BE2C (cell line): ENCODE measurements around the gene KIAA0319L.

Experiments used
- DNase-seq: peaks from one replicate; pipeline ENCODE4 v3.0.0-alpha.2; 2020
- H3K27me3 ChIP-seq: fragments of 250-450 bp; sonication (Bioruptor Pico); 2 replicates; pipeline ENCODE4 v1.5.1; 2020; ENCODE audit warnings: mild to moderate bottlenecking
- H3K36me3 ChIP-seq: fragments of 250-450 bp; sonication (Bioruptor Pico); 2 replicates; pipeline ENCODE4 v1.5.1; 2020; ENCODE audit warnings: mild to moderate bottlenecking
- H3K4me1 ChIP-seq: fragments of 250-450 bp; sonication (Bioruptor Pico); 2 replicates; pipeline ENCODE4 v1.5.1; 2020
- H3K4me3 ChIP-seq: 2 replicates; pipeline ENCODE4 v1.5.1; 2011; ENCODE audit warnings: low read depth, low read length
- H3K9me3 ChIP-seq: fragments of 250-450 bp; sonication (Bioruptor Pico); 2 replicates; pipeline ENCODE4 v1.5.1; 2020
- TF ChIP-seq, protein P1 (sequence below): IDR thresholded peaks from 2 replicates; pipeline ENCODE4 v1.5.1; 2012; ENCODE audit warnings: mild to moderate bottlenecking, low read depth, low read length

The KIAA0319L gene

GRCh38 chr1:35530168-35530567, 27.0 kb downstream of the KIAA0319L start:
- no peaks in the 10 kb centered on the region for H3K36me3 ChIP-seq

GRCh38 chr1:35524106-35524505, 33.1 kb downstream of the KIAA0319L start:
- DNase-seq, result no peak
- Histone ChIP-seq H3K4me3 (no peak overlapping the region), H3K4me1 (no peaks in the 10 kb centered on the region), H3K36me3 (no peaks in the 10 kb centered on the region), H3K9me3 (no peaks in the 10 kb centered on the region), H3K27me3 (no peaks in the 10 kb centered on the region)
- TF ChIP-seq, protein P1, sequence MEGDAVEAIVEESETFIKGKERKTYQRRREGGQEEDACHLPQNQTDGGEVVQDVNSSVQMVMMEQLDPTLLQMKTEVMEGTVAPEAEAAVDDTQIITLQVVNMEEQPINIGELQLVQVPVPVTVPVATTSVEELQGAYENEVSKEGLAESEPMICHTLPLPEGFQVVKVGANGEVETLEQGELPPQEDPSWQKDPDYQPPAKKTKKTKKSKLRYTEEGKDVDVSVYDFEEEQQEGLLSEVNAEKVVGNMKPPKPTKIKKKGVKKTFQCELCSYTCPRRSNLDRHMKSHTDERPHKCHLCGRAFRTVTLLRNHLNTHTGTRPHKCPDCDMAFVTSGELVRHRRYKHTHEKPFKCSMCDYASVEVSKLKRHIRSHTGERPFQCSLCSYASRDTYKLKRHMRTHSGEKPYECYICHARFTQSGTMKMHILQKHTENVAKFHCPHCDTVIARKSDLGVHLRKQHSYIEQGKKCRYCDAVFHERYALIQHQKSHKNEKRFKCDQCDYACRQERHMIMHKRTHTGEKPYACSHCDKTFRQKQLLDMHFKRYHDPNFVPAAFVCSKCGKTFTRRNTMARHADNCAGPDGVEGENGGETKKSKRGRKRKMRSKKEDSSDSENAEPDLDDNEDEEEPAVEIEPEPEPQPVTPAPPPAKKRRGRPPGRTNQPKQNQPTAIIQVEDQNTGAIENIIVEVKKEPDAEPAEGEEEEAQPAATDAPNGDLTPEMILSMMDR, result no peak

More at GRCh38 chr1:35530168-35530567, 27.0 kb downstream of the KIAA0319L start:
- no peaks in the 10 kb centered on the region for H3K27me3 ChIP-seq
- no peak overlapping the region for H3K4me3 ChIP-seq
- TF ChIP-seq, protein P1, result no peak
- no peaks in the 10 kb centered on the region for H3K9me3 ChIP-seq
- H3K4me1 ChIP-seq, result no peaks in the 10 kb centered on the region
- no peak for DNase-seq

- no peaks in the 10 kb centered on the region for H3K36me3 ChIP-seq
- H3K4me1 ChIP-seq, result no peaks in the 10 kb centered on the region
- no peaks in the 10 kb centered on the region for H3K27me3 ChIP-seq
- TF ChIP-seq, protein P1, result no peak
- H3K4me3 ChIP-seq, result no peak overlapping the region
- DNase-seq, result no peak
- H3K9me3 ChIP-seq, result no peaks in the 10 kb centered on the region
These were observed 37.8 kb downstream of the KIAA0319L start for GRCh38 chr1:35519432-35519831.

DNA sequence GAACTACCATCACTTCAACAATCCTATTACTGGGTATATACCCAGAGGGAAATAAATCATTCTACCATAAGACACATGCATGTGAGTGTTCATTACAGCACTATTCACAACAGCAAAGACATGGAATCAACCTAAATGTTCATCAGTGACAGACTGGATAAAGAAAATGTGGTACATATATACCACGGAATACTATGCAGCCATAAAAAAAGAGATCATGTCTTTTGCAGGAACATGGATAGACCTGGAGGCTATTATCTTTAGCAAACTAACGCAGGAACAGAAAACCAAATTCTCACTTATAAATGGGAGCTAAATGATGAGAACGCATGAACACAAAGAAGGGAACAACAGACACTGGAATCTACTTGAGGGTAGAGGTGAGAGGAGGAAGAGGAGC, 39.0 kb downstream of the KIAA0319L start:
- no peaks in the 10 kb centered on the region for H3K36me3 ChIP-seq
- no peaks in the 10 kb centered on the region for H3K9me3 ChIP-seq
- H3K4me1 ChIP-seq, result no peaks in the 10 kb centered on the region
- no peaks in the 10 kb centered on the region for H3K27me3 ChIP-seq
- no peak overlapping the region for H3K4me3 ChIP-seq
- TF ChIP-seq, protein P1, result no peak
- no peak for DNase-seq

- H3K4me3 ChIP-seq, result no peak overlapping the region
- no peak for DNase-seq
These were observed 45.9 kb downstream of the KIAA0319L start for GRCh38 chr1:35511305-35511704.

DNA sequence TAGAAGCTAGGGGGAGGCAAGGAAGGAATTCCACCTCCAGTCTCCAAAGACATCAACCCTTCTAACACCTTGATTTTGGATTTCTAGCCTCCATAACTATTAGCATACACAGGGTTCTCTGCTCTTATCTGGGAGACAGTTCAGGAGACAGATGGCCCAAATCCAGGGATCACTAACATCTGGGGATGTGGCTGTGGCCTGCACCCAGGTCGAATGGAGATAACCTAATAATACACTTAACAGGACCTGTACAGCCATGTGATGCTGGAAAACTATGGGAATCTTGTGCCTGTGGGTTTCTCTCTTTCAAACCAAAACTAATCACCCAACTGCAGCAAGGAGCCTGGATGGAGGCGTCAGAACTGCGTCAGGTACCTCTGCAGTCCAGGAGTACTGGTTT, 47.6 kb downstream of the KIAA0319L start:
- DNase-seq, result peak; percentile 27
- Histone ChIP-seq H3K36me3 (no peaks in the 10 kb centered on the region), H3K4me3 (no peak overlapping the region), H3K27me3 (no peaks in the 10 kb centered on the region), H3K4me1 (peaks cover 7% of the 10 kb centered on the region), H3K9me3 (no peaks in the 10 kb centered on the region)
- TF ChIP-seq, protein P1, result no peak

More at GRCh38 chr1:35511305-35511704, 45.9 kb downstream of the KIAA0319L start:
- Histone ChIP-seq H3K36me3 (no peaks in the 10 kb centered on the region), H3K9me3 (no peaks in the 10 kb centered on the region), H3K27me3 (no peaks in the 10 kb centered on the region), H3K4me1 (peaks cover 3% of the 10 kb centered on the region)
- TF ChIP-seq, protein P1, result no peak
